Stimulated activated CD4-positive, alpha-beta T cell treated with anti-CD3 and anti-CD28 coated beads, Interleukin-1b, Interleukin-23, amount 100 ng/mL, for 1 hour (primary cell): Measurements from ENCODE around the gene CFAP61.

Experiments
- DNase-seq, 2 donors: peaks; one replicate each; pipeline ENCODE4 v3.0.0-alpha.2; 2020; ENCODE audit warnings: low read depth in 2 of 2

The CFAP61 gene

DNA sequence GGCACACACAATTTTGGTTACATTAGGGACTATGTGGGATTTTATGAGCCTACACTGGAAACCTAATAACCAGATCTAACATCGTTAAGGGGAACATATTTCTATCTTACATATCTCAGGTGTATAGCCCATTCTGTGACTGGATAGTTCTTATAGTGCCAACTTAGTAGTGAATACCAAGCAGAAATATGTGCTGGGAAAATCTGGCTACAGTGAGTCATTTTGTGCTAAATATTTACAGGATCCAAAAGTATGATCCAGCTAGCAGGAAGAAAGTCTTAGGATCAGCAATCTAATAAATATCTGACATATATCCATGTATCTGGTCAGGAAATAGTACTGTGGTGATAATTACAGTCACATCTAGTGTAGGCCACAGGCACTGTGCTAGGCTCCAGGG, 221.0 kb downstream of the CFAP61 start:
- no peak for DNase-seq

DNA sequence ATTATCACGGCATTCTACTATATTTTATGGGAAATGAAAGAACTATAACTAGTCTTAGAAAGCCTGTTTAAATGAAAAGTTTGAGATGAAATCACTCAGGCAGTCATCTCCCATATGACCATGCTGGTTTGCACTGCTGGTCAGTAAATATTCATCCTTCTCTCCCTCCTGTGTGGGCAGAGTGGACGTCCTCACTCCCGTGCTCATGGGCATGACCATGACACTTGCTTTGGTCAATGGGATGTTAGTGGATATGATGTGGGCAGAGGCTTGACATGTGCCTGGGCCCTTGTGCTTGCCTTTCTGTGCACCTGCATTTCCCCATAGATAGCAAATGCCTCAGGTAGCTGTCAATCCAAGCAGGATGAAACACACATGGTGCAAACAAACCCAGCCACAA, 222.5 kb downstream of the CFAP61 start:
- no peak for DNase-seq

DNA sequence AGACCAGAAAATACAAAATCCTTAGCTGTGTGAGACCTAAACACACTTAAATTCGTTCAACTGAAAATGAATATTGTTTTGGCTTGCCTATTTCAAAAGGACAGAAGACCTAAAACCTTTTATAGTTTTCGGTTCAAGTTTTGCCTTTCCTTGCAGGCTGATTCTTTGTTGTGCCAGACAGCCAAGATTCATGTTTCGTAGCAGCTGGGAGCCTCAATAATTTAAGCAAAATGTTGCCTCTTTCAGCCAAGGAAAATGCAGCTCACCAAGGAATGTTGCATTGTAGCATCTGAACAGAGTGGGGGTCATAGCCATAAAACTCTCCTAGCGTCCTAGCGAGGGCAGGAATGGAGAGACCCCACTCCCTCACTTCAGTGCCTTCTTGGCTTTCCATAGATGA, 223.3 kb downstream of the CFAP61 start:
- no peak for DNase-seq

DNA sequence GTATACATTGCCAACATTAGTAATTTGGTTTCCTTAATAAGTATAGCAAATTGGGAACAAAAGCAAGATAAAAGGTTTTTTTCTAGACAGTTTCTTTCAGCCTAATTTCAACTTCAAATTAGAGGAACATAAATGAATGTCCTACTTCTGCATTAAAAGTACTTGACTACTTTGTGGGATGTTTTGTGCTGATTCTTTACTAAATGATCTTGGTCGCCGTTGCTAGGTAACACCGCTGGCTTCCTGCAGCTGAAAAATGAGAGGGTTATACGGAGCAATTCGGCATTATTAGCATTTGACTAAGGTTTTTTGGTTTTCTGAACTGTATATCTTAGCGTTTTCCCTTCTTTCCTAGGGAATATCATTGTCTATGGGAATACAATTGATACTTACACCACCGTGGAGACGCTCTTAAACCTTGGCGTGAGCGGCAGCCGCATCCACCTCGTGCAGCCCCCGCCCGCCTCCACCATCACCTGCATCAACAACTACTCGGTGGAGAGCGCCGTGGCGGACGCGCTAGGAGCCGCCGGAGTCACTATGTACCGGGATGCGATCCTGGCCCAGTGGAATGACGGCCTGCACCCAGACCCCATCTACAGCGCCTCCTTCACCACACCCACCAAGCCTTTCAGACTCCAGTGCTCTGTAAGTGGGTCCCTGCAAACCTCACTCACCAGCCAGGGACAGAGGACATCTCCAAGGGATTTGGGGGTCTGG, 224.6 kb downstream of the CFAP61 start:
- no peak for DNase-seq

DNA sequence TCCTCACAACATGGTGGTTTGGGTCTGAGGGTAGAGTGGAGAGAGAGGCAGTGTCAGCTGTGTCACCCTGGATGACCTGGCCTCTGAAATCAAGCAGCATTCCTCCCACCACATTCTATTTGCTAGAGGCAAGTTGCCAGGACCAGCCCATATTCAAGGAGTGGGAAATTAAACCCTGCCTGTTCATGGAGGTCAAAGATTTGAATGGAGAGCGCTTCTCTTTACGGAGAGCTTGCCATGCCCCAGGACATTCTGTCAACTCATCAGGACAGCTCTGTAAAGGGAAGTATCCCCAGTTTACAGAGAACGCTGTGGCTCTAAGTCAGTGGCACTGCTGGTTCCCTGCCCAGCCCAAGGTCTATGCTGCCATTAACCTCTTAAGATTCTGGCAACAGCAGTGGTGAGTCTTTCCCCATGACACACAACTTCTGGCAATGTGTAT, 225.6 kb downstream of the CFAP61 start:
- DNase-seq = no peak

DNA sequence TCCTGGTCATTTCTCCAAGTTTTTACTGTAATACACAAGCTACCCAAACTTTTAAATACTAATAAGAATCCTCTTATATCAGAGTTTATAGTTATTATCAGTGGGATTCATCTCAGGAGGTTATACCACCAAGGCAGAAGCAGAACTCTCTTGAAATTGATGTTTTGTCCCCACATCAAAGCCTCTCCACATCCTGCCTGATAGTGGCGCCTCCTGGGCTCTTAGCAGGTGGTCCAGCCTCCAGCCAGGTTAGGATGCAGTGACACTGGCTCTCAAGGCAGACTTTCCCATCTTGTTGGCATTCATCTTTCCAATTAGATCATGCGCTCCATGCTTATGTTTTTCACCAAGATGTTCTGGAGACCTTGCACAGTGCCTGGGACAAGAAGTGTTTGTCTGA, 233.7 kb downstream of the CFAP61 start:
- no peak for DNase-seq

DNA sequence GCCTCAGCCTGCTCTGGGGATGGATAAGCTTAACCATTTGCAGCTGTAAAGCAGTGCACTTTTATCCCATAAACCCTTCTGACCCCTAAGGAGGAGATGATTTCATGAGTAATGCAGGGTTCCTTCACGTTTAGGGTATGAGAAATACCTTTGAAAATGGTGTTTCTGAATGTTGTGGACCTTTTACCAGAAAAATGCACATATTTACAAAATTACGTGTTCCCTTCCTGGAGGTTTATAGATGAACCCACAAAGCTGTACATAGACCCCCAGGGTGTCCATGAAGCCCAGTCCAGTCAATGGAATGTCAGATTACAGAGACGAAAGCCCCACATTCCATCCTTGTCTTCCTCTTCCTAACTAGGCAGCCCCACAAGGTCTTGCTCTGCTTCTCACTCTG, 237.0 kb downstream of the CFAP61 start:
- no peak for DNase-seq

DNA sequence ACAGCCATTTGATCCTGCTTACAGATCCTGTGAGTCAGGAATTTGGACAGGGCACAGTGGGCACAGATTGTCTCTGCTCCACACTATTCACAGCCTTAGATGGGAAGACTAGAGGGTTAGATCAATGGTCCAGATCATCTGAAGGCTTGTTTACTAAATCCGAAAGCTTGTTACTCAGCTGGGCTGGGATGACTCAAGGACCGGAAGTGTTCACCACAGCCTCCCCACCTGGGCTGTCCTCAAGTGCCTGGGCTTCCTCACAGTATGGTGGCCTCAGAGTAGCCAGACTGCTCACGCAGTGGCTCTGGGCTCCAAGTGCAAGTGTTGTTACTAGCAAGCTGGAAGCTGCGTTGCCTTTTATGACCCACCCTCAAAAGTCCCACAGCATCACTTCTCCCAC, 240.1 kb downstream of the CFAP61 start:
- DNase-seq = no peak

DNA sequence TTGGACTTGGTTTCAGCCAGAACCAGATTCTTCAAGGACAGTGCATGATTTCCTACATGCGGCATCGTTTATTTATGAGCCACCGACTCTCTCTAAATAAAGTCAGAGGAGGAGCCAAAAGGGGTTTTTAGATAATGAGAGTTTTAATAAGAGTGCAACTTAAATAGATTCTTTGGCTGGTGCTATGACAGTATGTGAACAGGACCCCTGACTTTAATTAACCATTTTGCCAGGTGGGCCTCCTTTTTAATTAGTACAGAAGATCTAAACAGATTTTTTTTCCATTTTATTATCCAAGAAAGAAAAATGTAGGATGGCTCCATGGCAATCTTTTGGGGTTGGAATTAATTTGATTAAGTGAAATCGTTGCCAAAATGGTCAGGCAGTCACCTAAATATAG, 240.8 kb downstream of the CFAP61 start:
- no peak for DNase-seq

DNA sequence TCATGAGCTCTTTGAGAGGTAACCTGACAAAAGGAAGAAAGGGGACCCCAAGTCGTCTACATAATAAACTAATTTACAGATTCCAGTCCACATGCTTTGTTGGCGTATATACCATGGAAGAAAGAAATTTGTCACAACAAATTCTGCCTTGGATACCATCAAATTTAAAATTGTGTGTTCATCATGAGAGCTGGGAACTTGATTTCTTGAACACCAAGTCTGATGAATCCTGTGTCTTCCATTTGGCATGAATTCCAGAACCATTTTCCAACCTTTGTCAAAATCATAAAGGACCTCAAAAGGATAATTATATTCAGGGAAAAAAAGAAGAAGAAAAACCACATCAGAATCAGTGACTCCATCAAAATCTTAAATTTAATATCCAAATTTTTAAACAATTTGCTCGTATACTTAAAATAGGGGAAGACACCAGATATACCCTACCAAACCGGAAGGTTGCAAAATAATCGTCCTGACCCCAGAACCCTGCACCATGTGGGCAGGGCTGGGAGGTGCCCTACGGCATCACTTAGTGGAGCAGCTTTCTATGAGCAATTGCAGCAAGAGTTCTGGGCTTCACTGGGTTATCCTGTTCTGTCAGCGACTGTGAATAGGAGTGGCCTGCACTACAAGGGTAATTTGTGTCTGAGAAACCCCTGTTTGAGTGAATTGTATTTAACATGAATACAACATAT, 241.5 kb downstream of the CFAP61 start:
- DNase-seq = no peak

DNA sequence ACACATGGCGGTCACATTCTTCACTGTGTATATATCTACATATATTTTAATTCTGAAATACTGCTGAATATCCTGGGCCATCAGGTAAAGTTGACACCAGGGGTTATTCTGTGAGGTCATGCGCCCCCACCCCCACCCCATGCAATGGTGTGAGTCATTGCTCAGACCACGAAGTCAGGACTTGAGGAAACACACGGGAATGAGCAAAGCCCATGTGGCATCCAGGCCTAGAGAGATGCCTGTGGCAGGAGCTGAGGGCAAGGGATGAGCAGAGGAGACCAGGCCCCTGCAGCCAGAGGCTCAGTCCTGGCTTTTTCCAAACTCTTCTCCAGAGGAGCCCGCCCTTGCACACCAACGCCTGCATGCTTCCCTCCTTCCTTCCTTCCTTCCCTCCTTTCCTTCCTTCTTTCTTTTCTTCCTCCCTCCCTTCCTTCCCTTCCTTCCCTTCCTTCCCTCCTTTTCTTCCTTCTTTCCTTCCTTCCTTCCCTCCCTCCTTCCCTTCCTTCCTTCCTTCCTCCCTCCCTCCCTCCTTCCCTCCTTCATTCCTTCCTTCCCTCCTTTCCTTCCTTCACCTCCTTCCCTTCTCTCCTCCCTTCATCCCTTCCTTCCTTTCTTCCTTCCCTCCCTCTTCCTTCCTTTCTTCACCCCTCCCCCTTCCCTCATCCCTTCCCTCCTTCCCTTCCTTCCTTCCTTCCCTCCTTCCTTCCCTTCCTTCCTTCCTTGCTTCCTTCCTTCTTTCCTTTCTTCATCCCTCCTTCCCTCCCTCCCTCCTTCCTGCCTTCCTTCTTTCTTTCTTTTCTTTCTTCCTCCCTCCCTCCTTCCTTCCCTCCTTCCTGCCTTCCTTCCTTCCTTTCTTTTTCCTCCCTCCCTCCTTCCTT, 243.5 kb downstream of the CFAP61 start:
- DNase-seq = no peak

DNA sequence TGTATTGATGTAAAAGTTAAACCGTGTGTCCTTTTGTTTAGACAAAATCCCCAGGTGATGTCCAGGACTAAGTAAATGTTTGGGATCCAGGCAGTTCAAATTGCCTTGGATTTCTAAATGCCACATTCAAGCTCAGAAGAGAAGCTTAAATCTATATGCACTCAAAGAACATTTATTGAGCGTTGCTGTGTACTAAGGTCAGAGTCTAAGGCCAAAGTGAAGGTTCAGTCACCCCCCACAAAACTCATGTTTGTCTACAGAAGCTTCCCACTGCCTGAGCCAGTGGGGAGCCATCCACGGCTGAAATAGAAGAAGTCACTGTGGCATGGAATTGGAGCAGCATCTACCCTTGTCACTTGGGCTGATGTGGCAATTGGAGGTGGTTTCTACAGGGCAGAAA, 244.8 kb downstream of the CFAP61 start:
- no peak for DNase-seq

DNA sequence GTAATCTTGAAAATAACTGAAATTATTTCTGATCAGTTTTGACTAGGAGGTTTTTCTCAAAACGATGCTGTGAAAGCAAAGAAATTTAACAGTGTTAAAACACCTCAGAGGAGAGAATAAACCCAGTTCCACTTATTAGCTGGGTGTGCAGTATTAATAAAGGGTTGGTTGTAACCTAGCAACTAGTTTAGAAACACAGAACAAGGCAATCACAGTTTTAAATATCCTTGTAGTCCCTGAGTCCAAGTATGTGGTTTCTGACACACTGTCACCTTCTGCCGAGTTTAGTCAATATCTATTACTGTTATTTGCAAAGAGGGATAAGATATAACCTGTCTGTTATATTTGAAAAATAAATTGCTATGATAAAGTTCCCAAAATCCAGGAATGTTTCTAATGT, 245.4 kb downstream of the CFAP61 start:
- DNase-seq = no peak

DNA sequence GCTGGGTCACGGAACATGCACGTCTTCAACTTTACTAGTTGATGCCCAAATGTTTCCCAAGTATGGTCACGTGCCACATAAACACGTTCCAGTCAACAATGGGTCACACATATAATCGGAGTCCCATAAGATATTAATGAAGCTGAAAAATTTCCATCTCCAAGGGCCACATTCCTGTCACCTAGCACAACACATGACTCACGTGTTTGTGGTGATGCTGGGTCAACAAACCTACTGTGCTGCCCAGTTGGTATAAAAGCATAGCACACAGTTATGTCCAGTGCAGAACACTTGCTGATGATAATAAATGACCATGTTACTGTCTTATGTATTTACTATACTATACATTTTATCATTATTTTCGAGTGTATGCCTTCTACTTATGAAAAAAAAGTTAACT, 247.6 kb downstream of the CFAP61 start:
- DNase-seq = no peak

DNA sequence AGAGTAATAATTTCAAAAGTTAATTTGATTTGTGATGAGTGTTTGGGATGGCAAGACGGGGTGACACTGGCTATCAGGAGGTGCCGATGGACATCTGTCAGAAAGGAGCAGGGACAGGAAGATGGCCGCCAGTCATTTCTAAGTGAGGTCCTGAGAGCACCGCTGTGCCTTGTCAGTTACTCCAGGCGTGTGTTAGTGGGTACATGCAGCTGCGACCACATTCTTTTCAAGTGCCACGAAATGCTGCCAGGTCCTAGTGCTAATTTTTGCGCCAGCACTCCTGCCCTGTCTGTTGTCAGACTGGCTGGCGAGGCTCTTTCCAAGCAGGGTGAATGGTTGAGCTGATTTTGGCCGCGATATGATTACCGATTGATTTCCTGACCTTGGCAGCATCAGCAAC, 251.0 kb downstream of the CFAP61 start:
- no peak for DNase-seq

DNA sequence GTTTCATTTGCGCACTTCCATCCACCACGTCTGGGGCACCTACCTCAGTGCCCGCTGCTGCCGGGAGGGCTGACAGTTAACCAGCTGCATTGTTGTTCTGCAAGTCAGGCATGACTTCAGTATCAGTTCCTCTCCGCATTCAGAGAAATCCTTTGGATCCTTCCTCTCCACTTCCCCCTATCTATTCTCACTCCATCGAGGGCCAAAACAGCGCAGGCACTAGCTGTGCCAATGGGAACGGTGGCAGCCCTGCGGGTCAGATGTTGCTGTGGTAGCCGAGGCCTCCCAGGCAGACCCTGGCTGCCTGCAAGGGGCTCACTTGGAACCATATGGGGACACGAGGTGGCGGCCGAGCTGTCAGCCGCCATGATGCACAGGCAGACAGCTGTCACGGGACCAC, 251.4 kb downstream of the CFAP61 start:
- no peak for DNase-seq

DNA sequence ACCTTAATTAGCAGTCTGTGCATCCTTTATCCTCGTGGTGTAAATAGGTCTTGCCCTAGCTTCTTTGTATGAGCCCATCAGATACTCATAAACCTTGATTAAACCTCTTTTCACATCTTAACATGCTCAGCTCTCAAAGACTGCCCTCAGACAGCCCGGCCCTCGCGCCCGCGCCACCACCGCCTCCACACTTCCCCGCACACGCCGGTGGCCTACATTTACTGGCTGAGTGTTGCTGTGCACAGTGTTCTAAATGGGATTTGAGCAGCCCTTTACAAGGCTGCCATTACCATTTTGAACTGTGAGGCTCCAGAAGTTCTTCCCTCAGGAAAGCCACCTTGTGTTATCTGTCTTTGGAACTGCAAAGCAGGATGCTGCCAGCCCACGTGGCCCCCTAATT, 252.6 kb downstream of the CFAP61 start:
- no peak for DNase-seq

DNA sequence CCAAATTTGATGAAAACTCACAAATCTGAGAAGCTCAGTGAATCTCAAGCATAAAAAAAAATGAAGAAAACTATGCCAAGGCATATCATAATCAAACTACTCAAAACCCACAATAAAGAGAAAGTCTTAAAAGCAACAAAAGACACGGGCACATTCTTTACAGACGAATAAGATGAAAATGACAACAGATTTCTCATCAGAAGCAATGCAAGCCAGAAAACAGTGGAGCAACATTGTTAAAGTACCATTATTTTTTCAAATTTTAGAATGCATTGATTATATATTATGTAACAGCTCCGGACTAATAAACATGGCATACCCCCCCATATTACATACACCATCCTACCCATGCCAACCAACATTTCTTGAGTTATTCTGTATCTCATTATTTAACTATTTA, 260.2 kb downstream of the CFAP61 start:
- DNase-seq = no peak

DNA sequence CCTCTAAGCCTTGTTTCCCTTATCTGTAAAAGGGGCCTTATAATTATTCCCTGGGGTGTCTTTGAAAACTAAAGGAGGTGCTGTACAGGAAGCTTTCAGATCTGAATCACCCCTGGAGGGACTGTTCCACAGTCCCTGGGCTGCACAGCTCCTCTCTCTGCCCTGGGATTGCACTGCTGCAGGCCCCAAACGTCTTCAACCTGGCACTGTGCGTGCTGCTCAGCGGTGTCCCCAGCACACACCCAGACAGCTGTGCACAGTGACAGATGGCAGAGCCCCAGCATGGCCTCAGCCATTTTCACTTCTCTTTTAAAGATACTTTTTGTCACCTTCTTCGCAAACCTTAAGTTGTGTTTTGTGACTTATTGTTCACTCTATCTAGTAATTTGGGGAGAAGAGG, 264.9 kb downstream of the CFAP61 start:
- no peak for DNase-seq

DNA sequence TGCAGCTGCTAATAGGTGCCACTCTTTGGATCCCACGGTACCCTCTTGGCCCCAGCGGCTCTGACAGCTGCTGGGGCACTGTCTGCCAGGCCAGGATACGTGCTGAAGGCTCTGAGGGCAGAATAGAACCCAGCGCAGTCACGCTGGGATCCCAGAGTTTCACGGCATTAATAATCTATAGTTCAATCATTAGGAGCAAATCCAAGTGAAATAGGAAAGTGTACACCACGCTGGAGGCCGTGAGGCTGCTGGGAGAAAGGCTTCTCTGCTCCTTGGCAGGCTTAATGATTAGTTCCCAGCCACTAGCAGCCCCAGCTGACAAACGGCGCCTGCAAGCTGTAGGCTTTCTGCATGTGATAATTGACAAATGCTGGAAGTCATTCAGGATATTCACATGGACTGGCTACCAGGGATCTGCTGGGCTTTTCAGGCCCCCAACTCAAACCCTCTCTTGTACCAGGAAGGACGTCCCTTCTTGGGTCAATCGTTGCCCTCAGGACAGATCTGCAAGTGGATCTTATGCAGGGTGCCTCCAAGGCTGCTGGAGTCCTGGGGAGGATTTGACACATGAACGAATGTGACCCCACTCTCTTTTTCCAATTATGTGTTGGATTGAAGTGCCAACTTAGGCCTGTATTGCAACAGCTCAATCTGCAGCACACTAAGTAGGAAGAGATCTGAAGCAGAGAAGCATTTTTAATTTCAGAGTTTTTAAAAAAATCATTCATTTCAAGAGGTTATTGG, 265.5 kb downstream of the CFAP61 start:
- no peak for DNase-seq

DNA sequence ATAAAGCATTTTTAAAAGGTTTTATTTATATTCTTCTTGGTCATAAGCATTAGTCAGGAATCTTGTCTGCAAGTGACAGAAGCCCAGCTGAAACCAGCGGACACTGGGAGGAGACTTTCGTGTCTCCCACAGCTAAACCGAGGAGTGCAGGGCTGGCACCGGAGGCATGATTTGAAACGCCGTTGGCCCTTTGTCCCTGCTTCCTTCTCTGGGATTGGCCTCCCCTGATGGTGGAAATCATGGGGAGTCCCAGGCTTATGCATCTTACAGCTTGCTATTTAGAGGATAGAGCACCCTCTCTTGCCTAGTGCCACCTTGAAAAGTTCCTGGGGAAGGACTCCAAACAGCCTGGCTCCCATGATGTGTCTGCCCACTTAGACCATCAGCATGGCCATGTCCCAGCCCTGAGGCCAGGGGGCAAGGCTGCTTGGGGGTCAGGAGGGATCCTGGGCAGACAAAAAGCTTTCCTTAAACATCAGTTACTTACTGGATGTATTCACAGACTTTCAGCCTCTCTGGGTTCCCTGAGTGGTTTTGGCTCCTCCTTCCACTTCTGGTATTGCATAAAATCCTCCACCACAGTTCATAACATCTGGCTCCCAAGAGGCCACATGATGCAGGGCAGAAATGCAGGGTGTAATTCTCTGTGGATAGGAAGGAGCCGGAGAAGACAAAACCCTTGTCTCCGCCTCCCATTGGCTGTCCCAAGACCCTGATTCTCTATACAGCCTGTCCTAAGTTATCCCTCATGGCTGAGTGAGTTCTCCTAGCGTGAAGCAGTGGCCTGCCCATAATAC, 266.2 kb downstream of the CFAP61 start:
- DNase-seq = no peak
